Stimulated activated CD8-positive, alpha-beta memory T cell treated with anti-CD3 and anti-CD28 coated beads, Interleukin-12 subunit alpha, Interleukin-12 subunit beta, amount 100 ng/mL, for 24 hours (primary cell): Measurements from ENCODE around the gene SACM1L.
"Not testable (repeated sequence)": the region's sequence is repeated elsewhere in the genome, so short reads cannot be mapped to it uniquely, and the experiment has no call there.

Experiments
- DNase-seq: peaks from one replicate; pipeline ENCODE4 v3.0.0-alpha.2; 2020; ENCODE audit errors: extremely low read depth

SACM1L gene

GRCh38 chr3:45667569-45667934, 21.6 kb upstream of the SACM1L start:
- DNase-seq = no peak

GRCh38 chr3:45670436-45670835, 18.8 kb upstream of the SACM1L start:
- no peak for DNase-seq

GRCh38 chr3:45670991-45671390, 18.2 kb upstream of the SACM1L start:
- no peak for DNase-seq

GRCh38 chr3:45673273-45673672, 15.9 kb upstream of the SACM1L start:
- no peak for DNase-seq

- no peak for DNase-seq
Observed at GRCh38 chr3:45676325-45677032, 12.7 kb upstream of the SACM1L start.

- DNase-seq = no peak
Observed at GRCh38 chr3:45677033-45677446, 12.2 kb upstream of the SACM1L start.

- DNase-seq = no peak
Observed at GRCh38 chr3:45677841-45678240, 11.4 kb upstream of the SACM1L start.

GRCh38 chr3:45679805-45680204, 9.4 kb upstream of the SACM1L start:
- no peak for DNase-seq

- no peak for DNase-seq
Observed at GRCh38 chr3:45681221-45681620, 8.0 kb upstream of the SACM1L start.

- DNase-seq = no peak
Observed at GRCh38 chr3:45681846-45682245, 7.3 kb upstream of the SACM1L start.

GRCh38 chr3:45682311-45682710, 6.9 kb upstream of the SACM1L start:
- no peak for DNase-seq

GRCh38 chr3:45682786-45683185, 6.4 kb upstream of the SACM1L start:
- DNase-seq = no peak

GRCh38 chr3:45683417-45684326, 5.5 kb upstream of the SACM1L start:
- no peak for DNase-seq

- DNase-seq = no peak
Observed at GRCh38 chr3:45684327-45684892, 4.8 kb upstream of the SACM1L start.

GRCh38 chr3:45685722-45686121, 3.5 kb upstream of the SACM1L start:
- not testable (repeated sequence) for DNase-seq

GRCh38 chr3:45686850-45687249, 2.3 kb upstream of the SACM1L start:
- DNase-seq = no peak

- DNase-seq = no peak
Observed at GRCh38 chr3:45687828-45688193, 1.4 kb upstream of the SACM1L start.

GRCh38 chr3:45688194-45688881, 858 bp upstream of the SACM1L start:
- no peak for DNase-seq

- DNase-seq = no peak
Observed at GRCh38 chr3:45689787-45690145, 570 bp downstream of the SACM1L start.

- no peak for DNase-seq
Observed at GRCh38 chr3:45690336-45691035, 1.3 kb downstream of the SACM1L start.

GRCh38 chr3:45691842-45692241, 2.6 kb downstream of the SACM1L start:
- no peak for DNase-seq

- no peak for DNase-seq
Observed at GRCh38 chr3:45692866-45693265, 3.7 kb downstream of the SACM1L start.
